Progenitor cell of endocrine pancreas (in vitro differentiated cells): ENCODE results near the gene KLHL40. TPM values are rescaled to one million over a fixed set of nuclear protein-coding genes. Genes with fewer than 3 reads are reported as not detected.

Experiments used
- DNase-seq: peaks from one replicate; pipeline ENCODE4 v3.0.0; 2021; ENCODE audit warnings: low spot score; ENCODE audit not compliant: unreplicated experiment
- H3K27ac Mint-ChIP-seq: 2 replicates; pipeline ENCODE4 v1.8.0; 2021; ENCODE audit warnings: mild to moderate bottlenecking, moderate library complexity, mixed read lengths
- H3K27me3 Mint-ChIP-seq: 2 replicates; pipeline ENCODE4 v1.8.0; 2021; ENCODE audit warnings: mixed read lengths
- H3K36me3 Mint-ChIP-seq: 2 replicates; pipeline ENCODE4 v1.8.0; 2022; ENCODE audit warnings: mixed read lengths; ENCODE audit not compliant: insufficient read depth
- H3K4me1 Mint-ChIP-seq: 2 replicates; pipeline ENCODE4 v1.8.0; 2021; ENCODE audit warnings: low read depth, mixed read lengths
- H3K4me3 Mint-ChIP-seq: 2 replicates; pipeline ENCODE4 v1.8.0; 2021; ENCODE audit warnings: low read depth, mild to moderate bottlenecking, moderate library complexity, mixed read lengths
- H3K9me3 Mint-ChIP-seq: 2 replicates; pipeline ENCODE4 v1.8.0; 2021; ENCODE audit warnings: low read depth, mixed read lengths
- CTCF ChIP-seq: fragments of 200-600 bp; sonication (generic); IDR thresholded peaks from one replicate; pipeline ENCODE4 v1.5.0; 2021; ENCODE audit warnings: antibody characterized with exemption, mild to moderate bottlenecking; ENCODE audit not compliant: unreplicated experiment
- total RNA-seq: library from RNA; stranded (reverse); gene quantifications from 2 replicates; pipeline ENCODE4 v1.2.1, GENCODE V29; 2021

The KLHL40 gene
- total RNA-seq, 1 donor from 2014 or later = not detected

- TF ChIP-seq CTCF = no peak
- Mint-ChIP-seq H3K9me3 (no peaks in the 10 kb centered on the region), H3K36me3 (no peaks in the 10 kb centered on the region), H3K4me1 (no peaks in the 10 kb centered on the region), H3K27ac (no peak within 1 kb of the TSS), H3K4me3 (no peak within 1 kb of the TSS), H3K27me3 (peaks cover 10% of the 10 kb centered on the region)
- no peak for DNase-seq
These were observed 17.0 kb downstream of the KLHL40 start, which contains the start of gene HHATL for GRCh38 chr3:42702066-42702951. TSS of gene HHATL (minus strand) at chr3:42702798. CDS start at chr3:42700826, 1,972 bp downstream.

DNA sequence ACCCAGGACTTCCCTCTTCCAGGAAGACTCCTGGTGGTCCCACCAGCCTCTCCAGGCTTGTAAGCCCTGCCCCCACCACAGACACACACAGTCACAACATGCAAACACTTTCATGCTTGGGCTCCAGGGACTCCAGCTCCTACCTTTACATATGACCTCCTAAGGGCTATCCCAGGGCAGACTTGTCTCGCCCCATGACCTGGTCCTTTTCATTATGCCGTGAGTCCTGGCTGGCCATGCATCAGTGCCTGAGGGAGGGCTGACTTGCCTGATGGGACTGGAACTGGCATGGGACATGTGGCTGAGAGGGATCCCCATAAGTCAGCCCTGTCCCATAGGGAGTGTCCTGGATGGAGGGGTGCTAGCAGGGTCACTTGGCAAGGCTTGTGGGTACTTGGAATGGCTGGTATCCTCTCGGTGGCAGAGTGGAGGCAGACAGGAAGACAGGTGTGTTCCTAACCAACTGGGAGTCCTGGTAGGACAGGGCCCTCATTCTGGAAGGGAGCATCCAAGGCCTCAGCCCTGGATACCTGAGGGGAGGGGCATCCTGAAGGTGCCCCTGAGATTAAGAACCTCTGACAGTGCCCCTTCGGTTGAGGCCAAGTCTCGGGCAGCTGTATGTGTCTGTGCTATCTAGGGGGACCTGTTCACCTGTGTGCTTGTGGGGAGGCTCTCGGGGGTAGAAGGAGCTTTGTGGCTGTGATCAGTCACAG, 17.8 kb downstream of the KLHL40 start:
- DNase-seq = no peak
- Mint-ChIP-seq H3K9me3 (no peaks in the 10 kb centered on the region), H3K4me3 (no peak overlapping the region), H3K27ac (no peak overlapping the region), H3K27me3 (peaks cover 10% of the 10 kb centered on the region), H3K4me1 (no peaks in the 10 kb centered on the region), H3K36me3 (no peaks in the 10 kb centered on the region)
- TF ChIP-seq CTCF = no peak

DNA sequence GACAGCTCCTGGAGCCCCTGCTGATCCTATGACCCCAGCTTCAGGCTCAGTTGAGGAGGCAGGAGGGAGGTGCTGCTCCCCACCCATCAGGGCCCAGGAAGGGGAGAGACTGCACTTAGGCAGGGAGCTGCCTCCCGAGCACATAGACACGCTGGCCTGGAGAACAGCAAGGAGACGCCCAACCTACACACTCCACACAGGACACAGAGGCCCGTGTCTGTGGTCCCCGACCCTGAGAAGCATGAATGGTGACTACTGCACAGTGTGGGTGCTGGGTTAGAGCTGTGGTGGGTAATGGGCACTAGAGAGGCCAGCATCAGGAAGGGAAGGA, 18.3 kb downstream of the KLHL40 start:
- peaks cover 10% of the 10 kb centered on the region for H3K27me3 Mint-ChIP-seq
- no peaks in the 10 kb centered on the region for H3K4me1 Mint-ChIP-seq
- no peak overlapping the region for H3K4me3 Mint-ChIP-seq
- no peaks in the 10 kb centered on the region for H3K36me3 Mint-ChIP-seq
- H3K9me3 Mint-ChIP-seq = no peaks in the 10 kb centered on the region
- no peak for DNase-seq
- H3K27ac Mint-ChIP-seq = no peak overlapping the region
- TF ChIP-seq CTCF = no peak

DNA sequence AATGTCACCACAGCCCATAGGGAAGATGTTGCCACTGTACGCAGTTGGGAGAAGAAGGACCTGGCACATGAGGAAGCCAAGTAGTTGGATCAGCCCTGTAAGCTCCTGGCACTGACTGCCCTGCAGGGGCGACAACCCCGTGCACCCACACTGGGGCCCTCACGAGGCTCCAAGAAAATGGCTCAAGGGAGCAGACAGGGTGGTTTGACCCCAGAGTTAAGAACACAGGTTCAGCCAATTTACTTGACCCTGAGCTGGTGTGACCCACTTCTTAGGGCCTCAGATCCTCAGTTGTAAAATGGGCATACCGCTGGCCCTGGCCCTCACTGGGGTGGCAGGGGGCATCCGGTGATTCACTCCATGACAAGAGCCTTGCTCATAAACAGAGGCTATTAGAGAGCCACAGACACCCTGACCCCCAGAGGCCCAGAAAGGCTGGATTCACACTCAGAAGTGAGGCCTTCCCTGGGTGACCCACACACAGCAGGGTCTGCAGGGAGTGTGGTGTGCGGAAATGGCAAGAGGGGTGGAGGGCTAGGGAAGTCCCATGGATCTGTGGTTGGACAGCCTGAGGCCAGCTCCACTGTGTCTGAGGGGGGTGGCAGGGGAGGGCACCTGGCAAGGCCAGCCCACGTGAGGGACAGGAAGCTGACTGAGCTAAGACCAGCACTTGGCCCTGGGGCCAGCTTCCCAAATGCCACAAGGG, 19.0 kb downstream of the KLHL40 start:
- Mint-ChIP-seq H3K4me1 (no peaks in the 10 kb centered on the region), H3K27me3 (peaks cover 10% of the 10 kb centered on the region), H3K4me3 (no peak overlapping the region), H3K36me3 (no peaks in the 10 kb centered on the region), H3K27ac (no peak overlapping the region), H3K9me3 (no peaks in the 10 kb centered on the region)
- no peak for DNase-seq
- TF ChIP-seq CTCF = no peak
